GM23338 (cell line): ENCODE results near the gene CDK7. TPM values are rescaled to one million over a fixed set of nuclear protein-coding genes. Genes with fewer than 3 reads are reported as not detected.

Experiments
- ATAC-seq: fragments of 200-7000 bp; cut with Tn5 transposase; 3 replicates; pipeline ENCODE4 v1.9.1; 2020
- DNase-seq: peaks from one replicate; pipeline ENCODE4 v3.0.0-alpha.2; 2015; ENCODE audit warnings: low spot score
- H2AFZ ChIP-seq: fragments of 200-600 bp; sonication (generic); 2 replicates; pipeline ENCODE4 v1.8.0; 2016; ENCODE audit warnings: antibody characterized with exemption, mild to moderate bottlenecking, moderate library complexity
- H3F3A ChIP-seq: fragments of 200-600 bp; sonication (generic); replicated peaks from 2 replicates; pipeline ENCODE4 v1.8.0; 2017; ENCODE audit warnings: antibody characterized with exemption, mixed run types, low read depth
- H3K27ac ChIP-seq: fragments of 200-600 bp; sonication (generic); 2 replicates; pipeline ENCODE4 v1.6.1; 2016; ENCODE audit warnings: low read depth
- H3K27me3 ChIP-seq: fragments of 200-600 bp; sonication (generic); 2 replicates; pipeline ENCODE4 v1.8.0; 2016; ENCODE audit warnings: mild to moderate bottlenecking, mixed run types, moderate library complexity; ENCODE audit not compliant: insufficient read depth
- H3K36me3 ChIP-seq: fragments of 200-600 bp; sonication (generic); 2 replicates; pipeline ENCODE4 v1.8.0; 2016; ENCODE audit warnings: mild to moderate bottlenecking; ENCODE audit not compliant: insufficient read depth
- H3K4me1 ChIP-seq: fragments of 200-600 bp; sonication (generic); 2 replicates; pipeline ENCODE4 v1.8.0; 2016; ENCODE audit warnings: mild to moderate bottlenecking, moderate library complexity; ENCODE audit not compliant: insufficient read depth
- H3K4me2 ChIP-seq: fragments of 200-600 bp; sonication (generic); 2 replicates; pipeline ENCODE4 v1.7.1; 2017; ENCODE audit warnings: mixed run types
- H3K4me3 ChIP-seq: fragments of 200-600 bp; sonication (generic); 2 replicates; pipeline ENCODE4 v1.6.1; 2016; ENCODE audit warnings: mixed run types
- H3K79me2 ChIP-seq: fragments of 200-600 bp; sonication (generic); replicated peaks from 2 replicates; pipeline ENCODE4 v1.8.0; 2017; ENCODE audit warnings: mild to moderate bottlenecking; ENCODE audit not compliant: insufficient read depth
- H3K9me2 ChIP-seq: fragments of 200-600 bp; sonication (generic); 2 replicates; pipeline ENCODE4 v1.8.0; 2017; ENCODE audit not compliant: insufficient read depth
- H4K20me1 ChIP-seq: fragments of 200-600 bp; sonication (generic); replicated peaks from 2 replicates; pipeline ENCODE4 v1.8.0; 2017; ENCODE audit warnings: mild to moderate bottlenecking; ENCODE audit not compliant: insufficient read depth
- H3K27ac Mint-ChIP-seq: 2 replicates; pipeline ENCODE4 v1.8.0; 2020; ENCODE audit warnings: inconsistent platforms, mild to moderate bottlenecking, moderate library complexity, mixed read lengths
- H3K27me3 Mint-ChIP-seq: 3 replicates; pipeline ENCODE4 v1.8.0; 2022; ENCODE audit warnings: low read depth, mild to moderate bottlenecking, moderate library complexity, mixed read lengths, inconsistent platforms; ENCODE audit not compliant: insufficient read depth, poor library complexity
- H3K36me3 Mint-ChIP-seq: 3 replicates; pipeline ENCODE4 v1.8.0; 2021; ENCODE audit warnings: low read depth, mild to moderate bottlenecking, inconsistent platforms, moderate library complexity, mixed read lengths
- H3K4me1 Mint-ChIP-seq: 3 replicates; pipeline ENCODE4 v1.8.0; 2020; ENCODE audit warnings: mild to moderate bottlenecking, inconsistent platforms, mixed read lengths
- H3K4me3 Mint-ChIP-seq: 3 replicates; pipeline ENCODE4 v1.8.0; 2021; ENCODE audit warnings: moderate library complexity, mild to moderate bottlenecking, inconsistent platforms, mixed read lengths
- H3K9me3 Mint-ChIP-seq: 3 replicates; pipeline ENCODE4 v1.8.0; 2020; ENCODE audit warnings: moderate library complexity, mild to moderate bottlenecking, inconsistent platforms, mixed read lengths
- CREB1 ChIP-seq: fragments of 250-450 bp; sonication (Bioruptor Pico); IDR thresholded peaks from 2 replicates; pipeline ENCODE4 v1.5.0; 2020; ENCODE audit warnings: low read depth, mild to moderate bottlenecking, moderate library complexity
- CTCF ChIP-seq, 2 experiments: fragments of 200-600 bp in 1 of 2; sonication (generic) in 1 of 2; conservative IDR thresholded peaks; 2 replicates each; pipeline versions ENCODE4 v1.5.1 to v1.6.1; 2016 to 2017; ENCODE audit warnings: antibody characterized with exemption in 2 of 2, low read depth in 2 of 2, mild to moderate bottlenecking in 2 of 2, moderate library complexity in 1 of 2
- ETS1 ChIP-seq: IDR thresholded peaks from 2 replicates; pipeline ENCODE4 v1.6.1; 2016; ENCODE audit warnings: antibody characterized with exemption
- EZH2 ChIP-seq: fragments of 200-600 bp; sonication (generic); IDR thresholded peaks from one replicate; pipeline ENCODE4 v1.8.0; 2017; ENCODE audit warnings: antibody characterized with exemption, mild to moderate bottlenecking, low read depth; ENCODE audit not compliant: unreplicated experiment
- EZH2phosphoT487 ChIP-seq: fragments of 200-600 bp; sonication (generic); IDR thresholded peaks from one replicate; pipeline ENCODE4 v1.8.1; 2018; ENCODE audit warnings: antibody characterized with exemption; ENCODE audit not compliant: unreplicated experiment
- JUNB ChIP-seq: IDR thresholded peaks from one replicate; pipeline ENCODE4 v1.6.1; 2016; ENCODE audit warnings: antibody characterized with exemption; ENCODE audit not compliant: unreplicated experiment
- NANOG ChIP-seq: IDR thresholded peaks from 2 replicates; pipeline ENCODE4 v1.6.1; 2016; ENCODE audit warnings: antibody characterized with exemption, borderline replicate concordance
- STAT1 ChIP-seq: IDR thresholded peaks from one replicate; pipeline ENCODE4 v1.6.1; 2016; ENCODE audit warnings: antibody characterized with exemption; ENCODE audit not compliant: unreplicated experiment
- ZNF114 ChIP-seq: fragments of 250-450 bp; sonication (Bioruptor Pico); IDR thresholded peaks from 2 replicates; pipeline ENCODE4 v1.5.0; 2020; ENCODE audit warnings: mild to moderate bottlenecking, moderate library complexity
- ZNF331 ChIP-seq: fragments of 250-450 bp; sonication (Bioruptor Pico); IDR thresholded peaks from 2 replicates; pipeline ENCODE4 v1.5.0; 2020; ENCODE audit warnings: low read depth, mild to moderate bottlenecking, moderate library complexity
- ZNF462 ChIP-seq: fragments of 250-450 bp; sonication (Bioruptor Pico); IDR thresholded peaks from 2 replicates; pipeline ENCODE4 v1.5.0; 2020; ENCODE audit warnings: mild to moderate bottlenecking, moderate library complexity
- polyA plus RNA-seq: library from polyadenylated mRNA; unstranded; fragments of >200 nt; fragmentation: Nextera tagmentation; extraction: Ambion mirVana; gene quantifications from 2 replicates; pipeline ENCODE4 v1.2.1, GENCODE V29; 2016
- total RNA-seq: library from RNA; depleted of rRNA; stranded (reverse); fragments of >200 nt; shearing (Covaris generic); gene quantifications from 2 replicates; pipeline ENCODE4 v1.2.3, GENCODE V29; 2014

The CDK7 gene
- total and polyA plus RNA-seq, 2 experiments from 2014 or later = 78.4 to 80.7 TPM

GRCh38 chr5:69211200-69211599 is 23.5 kb upstream of the CDK7 start (continued):
- no peak for TF ChIP-seq CTCF (conservative IDR thresholded peaks at IDR 0.05; ENCODE audit: low read depth in 2 of 2)
- no peak for TF ChIP-seq EZH2
- TF ChIP-seq CREB1 (CRISPR knock-in tag) = no peak
- no peak for TF ChIP-seq ZNF462 (CRISPR knock-in tag)
- TF ChIP-seq ZNF331 (CRISPR knock-in tag) = no peak

GRCh38 chr5:69212022-69212421 is 22.7 kb upstream of the CDK7 start:
- Mint-ChIP-seq H3K27me3 (peaks cover 3% of the 10 kb centered on the region), H3K36me3 (peaks cover 52% of the 10 kb centered on the region), H3K4me3 (no peak overlapping the region), H3K27ac (no peak overlapping the region), H3K4me1 (peaks cover 1% of the 10 kb centered on the region; the same call in 1 of the 3 replicates), H3K9me3 (no peaks in the 10 kb centered on the region)
- Histone ChIP-seq H3K4me3 (no peak overlapping the region), H3F3A (no peaks in the 10 kb centered on the region), H4K20me1 (no peaks in the 10 kb centered on the region), H2AFZ (no peak overlapping the region), H3K9me2 (no peaks in the 10 kb centered on the region), H3K27me3 (no peaks in the 10 kb centered on the region), H3K4me2 (no peak overlapping the region), H3K79me2 (no peaks in the 10 kb centered on the region), H3K36me3 (peaks cover 9% of the 10 kb centered on the region; the same call in 1 of the 2 replicates), H3K4me1 (no peaks in the 10 kb centered on the region), H3K27ac (no peak overlapping the region)
- DNase-seq (no peak), ATAC-seq (no peak)
- TF ChIP-seq EZH2phosphoT487 (no peak), JUNB (no peak), ETS1 (no peak), STAT1 (no peak), ZNF114 (CRISPR knock-in tag) (no peak), NANOG (no peak), EZH2 (no peak), ZNF331 (CRISPR knock-in tag) (no peak), CREB1 (CRISPR knock-in tag) (no peak), CTCF (conservative IDR thresholded peaks at IDR 0.05; ENCODE audit: low read depth in 2 of 2) (no peak)
